Measurements from ENCODE around the gene TBC1D2B. TPM values are rescaled to one million over a fixed set of nuclear protein-coding genes. Genes with fewer than 3 reads are reported as not detected.
"Not testable (repeated sequence)": the region's sequence is repeated elsewhere in the genome, so short reads cannot be mapped to it uniquely, and the experiment has no call there.

Gene TBC1D2B
- total RNA-seq, 1 donor from 2014 or later, result 63.6 TPM

GRCh38 chr15:77966540-77967234 lies 110.8 kb downstream of the TBC1D2B start:
- DNase-seq (ENCODE audit: extremely low spot score in 2 of 2), result no peak
- no peaks in the 10 kb centered on the region for H3K27me3 ChIP-seq
- intact Hi-C loops (cut with DNase I), result loop anchor here (2.0 kb wide), 1 partner anchor 142 kb away; no protein-coding TSS in a partner anchor
- H3K36me3 ChIP-seq, result no peaks in the 10 kb centered on the region
- no peak overlapping the region for H3K27ac ChIP-seq
- H3K9me3 ChIP-seq, result no peaks in the 10 kb centered on the region
- H3K4me1 ChIP-seq, result no peaks in the 10 kb centered on the region
- TF ChIP-seq CTCF (IDR thresholded peaks at IDR 0.05) (peak; percentile 61 to 85 (median 66)), POLR2A (IDR thresholded peaks at IDR 0.05) (no peak)
- no peak overlapping the region for H3K4me3 ChIP-seq

- Histone ChIP-seq H3K4me3 (no peak overlapping the region), H3K9me3 (no peaks in the 10 kb centered on the region), H3K27me3 (no peaks in the 10 kb centered on the region), H3K4me1 (no peaks in the 10 kb centered on the region), H3K27ac (no peak overlapping the region), H3K36me3 (no peaks in the 10 kb centered on the region)
- TF ChIP-seq POLR2A (IDR thresholded peaks at IDR 0.05) (no peak), CTCF (IDR thresholded peaks at IDR 0.05) (no peak), POLR2AphosphoS5 (IDR thresholded peaks at IDR 0.05; ENCODE audit: insufficient read depth in 1 of 2, low read depth in 1 of 2) (no peak)
- no peak for DNase-seq (ENCODE audit: extremely low spot score in 2 of 2)
- intact Hi-C loops (cut with DNase I), result loop anchor here (5.0 kb wide), 1 partner anchor 278 kb away; no protein-coding TSS in a partner anchor
These were observed 113.3 kb downstream of the TBC1D2B start for GRCh38 chr15:77964193-77964592.

GRCh38 chr15:77959432-77959879 lies 118.1 kb downstream of the TBC1D2B start:
- Histone ChIP-seq H3K27me3 (no peaks in the 10 kb centered on the region), H3K9me3 (no peaks in the 10 kb centered on the region), H3K4me3 (no peak overlapping the region), H3K27ac (no peak overlapping the region), H3K36me3 (no peaks in the 10 kb centered on the region), H3K4me1 (no peaks in the 10 kb centered on the region)
- no peak for DNase-seq (ENCODE audit: extremely low spot score in 2 of 2)
- intact Hi-C loops (cut with DNase I), result no loop called here
- TF ChIP-seq POLR2A (IDR thresholded peaks at IDR 0.05) (no peak), POLR2AphosphoS5 (IDR thresholded peaks at IDR 0.05; ENCODE audit: insufficient read depth in 1 of 2, low read depth in 1 of 2) (peak in 1 of 2 donors; percentile 10), CTCF (IDR thresholded peaks at IDR 0.05) (peak; percentile 91 to 93 (median 92))

GRCh38 chr15:77958716-77959431 lies 118.6 kb downstream of the TBC1D2B start:
- intact Hi-C loops (cut with DNase I); H3K4me3 ChIP-seq; H3K27ac ChIP-seq; H3K36me3 ChIP-seq; H3K9me3 ChIP-seq; H3K27me3 ChIP-seq; H3K4me1 ChIP-seq; DNase-seq (ENCODE audit: extremely low spot score in 2 of 2): not testable (repeated sequence)

GRCh38 chr15:77958021-77958420 lies 119.5 kb downstream of the TBC1D2B start:
- intact Hi-C loops (cut with DNase I); H3K27ac ChIP-seq; H3K4me1 ChIP-seq; DNase-seq (ENCODE audit: extremely low spot score in 2 of 2); H3K36me3 ChIP-seq; H3K9me3 ChIP-seq; H3K4me3 ChIP-seq; H3K27me3 ChIP-seq: not testable (repeated sequence)

- H3K27me3 ChIP-seq; H3K36me3 ChIP-seq; H3K4me3 ChIP-seq; intact Hi-C loops (cut with DNase I); H3K4me1 ChIP-seq; H3K27ac ChIP-seq; H3K9me3 ChIP-seq: not testable (repeated sequence)
- peak in 1 of 2 donors; percentile 16 for DNase-seq (ENCODE audit: extremely low spot score in 2 of 2)
These were observed 123.6 kb downstream of the TBC1D2B start for GRCh38 chr15:77953926-77954325.

GRCh38 chr15:77952928-77953446 lies 124.5 kb downstream of the TBC1D2B start:
- H3K4me1 ChIP-seq; H3K9me3 ChIP-seq; H3K4me3 ChIP-seq; H3K36me3 ChIP-seq; H3K27ac ChIP-seq; intact Hi-C loops (cut with DNase I); H3K27me3 ChIP-seq: not testable (repeated sequence)
- peak in 1 of 2 donors; percentile 76 for DNase-seq (ENCODE audit: extremely low spot score in 2 of 2)

- H3K9me3 ChIP-seq; H3K4me3 ChIP-seq; H3K36me3 ChIP-seq; intact Hi-C loops (cut with DNase I); H3K4me1 ChIP-seq; H3K27ac ChIP-seq; H3K27me3 ChIP-seq; DNase-seq (ENCODE audit: extremely low spot score in 2 of 2): not testable (repeated sequence)
These were observed 126.3 kb downstream of the TBC1D2B start for GRCh38 chr15:77951105-77951786.

GRCh38 chr15:77950470-77950869 lies 127.0 kb downstream of the TBC1D2B start:
- intact Hi-C loops (cut with DNase I); DNase-seq (ENCODE audit: extremely low spot score in 2 of 2); H3K9me3 ChIP-seq: not testable (repeated sequence)

More at GRCh38 chr15:77950470-77950869, 127.0 kb downstream of the TBC1D2B start:
- not testable (repeated sequence) for H3K27me3 ChIP-seq, H3K27ac ChIP-seq, H3K4me1 ChIP-seq, H3K4me3 ChIP-seq, H3K36me3 ChIP-seq
